Measurements from ENCODE around the gene KRTAP10-11.
"Not testable (repeated sequence)": the region's sequence is repeated elsewhere in the genome, so short reads cannot be mapped to it uniquely, and the experiment has no call there.

The KRTAP10-11 gene

DNA sequence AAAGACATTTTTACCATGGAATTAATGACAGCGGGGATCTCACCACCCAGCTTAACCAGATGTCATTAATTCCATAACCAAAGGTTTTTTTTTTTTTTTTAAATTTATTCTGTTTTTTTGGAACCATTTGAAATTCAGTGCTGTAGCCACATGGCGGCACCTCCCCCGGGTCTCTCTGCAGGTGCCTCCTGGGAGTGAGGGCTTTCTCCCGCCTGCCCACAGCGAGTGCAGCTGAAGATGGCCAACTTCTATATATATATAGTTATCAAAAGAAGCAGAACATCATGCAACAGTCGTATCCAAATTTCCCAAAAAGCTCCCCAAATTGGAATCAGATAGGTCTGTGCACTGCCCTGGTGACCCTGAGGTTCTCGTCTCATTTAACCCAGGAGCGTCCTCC is 30.7 kb upstream of the KRTAP10-11 start:
- FAIRE-seq, result no peak

DNA sequence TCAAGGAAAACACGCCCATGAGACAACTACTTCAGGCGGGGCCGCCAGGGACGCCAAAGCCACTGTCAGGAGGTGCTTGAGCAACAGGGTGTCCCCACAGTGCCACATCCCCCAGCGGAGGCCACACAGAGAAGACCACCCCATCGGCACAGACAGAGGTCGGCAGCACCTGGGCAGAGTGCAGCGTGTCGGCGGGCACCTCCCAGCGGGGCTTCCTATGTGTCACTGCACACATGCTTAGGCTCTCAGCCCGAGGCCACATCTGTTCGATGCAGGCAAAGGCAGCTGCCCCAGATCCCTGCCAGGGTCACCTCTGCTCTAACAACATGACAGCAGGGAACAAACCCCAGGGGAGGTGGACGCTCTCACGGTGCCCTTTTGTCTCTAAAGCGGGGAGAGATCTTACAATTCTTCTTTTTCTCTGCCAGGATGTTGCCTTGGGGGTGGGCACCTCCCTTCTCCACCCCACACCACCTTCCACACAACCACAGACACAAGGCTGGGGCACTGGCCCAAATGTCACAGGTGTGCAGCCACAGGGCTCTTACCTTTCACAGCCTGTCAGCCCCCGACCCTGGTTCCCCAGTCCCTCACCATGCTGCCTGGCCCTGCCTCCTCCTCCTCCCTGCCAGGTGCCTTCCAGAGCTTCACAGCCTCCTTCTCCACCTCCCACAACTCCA is 30.2 kb upstream of the KRTAP10-11 start:
- no peak for FAIRE-seq

DNA sequence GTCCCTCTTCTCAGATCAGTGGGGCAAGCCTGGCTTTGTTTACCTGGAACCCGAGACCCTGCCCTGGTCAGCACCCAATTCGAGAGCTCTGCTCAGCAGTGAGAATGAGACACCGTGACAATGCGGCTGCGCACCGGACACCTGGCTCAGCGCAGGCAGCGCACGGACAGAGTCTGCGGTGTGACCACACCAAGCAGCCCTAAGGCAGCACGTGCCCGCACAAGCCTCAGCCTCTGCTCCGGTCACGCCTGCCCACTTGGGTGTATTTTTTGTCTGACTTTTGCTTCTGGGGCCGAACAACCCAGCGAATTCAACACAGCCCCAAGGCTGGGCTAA is 29.7 kb upstream of the KRTAP10-11 start:
- no peak for FAIRE-seq

DNA sequence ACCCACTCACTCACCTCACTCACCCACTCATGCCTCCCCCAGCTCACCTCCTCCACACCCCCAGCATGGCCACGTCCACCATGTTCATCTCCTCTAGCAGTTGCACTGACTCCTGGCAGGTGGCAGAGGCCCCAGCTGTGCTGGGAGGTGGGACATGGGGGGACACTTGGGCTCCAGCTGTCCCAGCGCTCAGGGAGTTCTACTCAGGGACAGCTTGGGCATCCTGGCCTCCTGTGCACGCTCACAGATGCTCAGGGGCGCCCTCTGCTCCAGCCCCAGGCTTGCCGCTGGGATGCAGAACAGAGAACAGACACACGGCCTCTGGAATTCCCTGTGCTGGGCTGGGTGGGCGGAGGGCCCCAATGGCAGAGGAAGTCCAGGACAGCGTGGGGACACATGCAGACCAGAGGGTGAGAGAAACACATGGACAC is 29.1 kb upstream of the KRTAP10-11 start:
- FAIRE-seq, result no peak

DNA sequence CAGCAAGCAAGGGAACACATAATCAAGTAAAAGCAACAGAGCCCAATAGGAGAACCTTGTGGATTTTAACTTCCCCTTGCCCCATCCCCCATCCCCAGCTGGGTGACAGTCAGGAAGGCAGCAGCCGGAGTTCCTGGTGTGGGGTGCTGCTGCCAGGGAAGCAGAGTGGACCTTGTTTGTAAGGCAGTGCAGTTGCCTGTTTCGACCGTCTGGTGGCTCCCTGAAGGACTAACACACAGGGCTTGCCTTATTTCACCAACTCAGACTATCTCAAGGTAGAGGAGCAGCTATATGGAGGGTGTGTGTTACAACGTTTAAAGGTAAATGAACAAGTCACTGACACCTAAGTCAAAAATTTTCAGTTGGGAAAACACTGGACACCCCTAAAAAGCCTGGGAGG is 27.7 kb upstream of the KRTAP10-11 start:
- FAIRE-seq, result no peak

DNA sequence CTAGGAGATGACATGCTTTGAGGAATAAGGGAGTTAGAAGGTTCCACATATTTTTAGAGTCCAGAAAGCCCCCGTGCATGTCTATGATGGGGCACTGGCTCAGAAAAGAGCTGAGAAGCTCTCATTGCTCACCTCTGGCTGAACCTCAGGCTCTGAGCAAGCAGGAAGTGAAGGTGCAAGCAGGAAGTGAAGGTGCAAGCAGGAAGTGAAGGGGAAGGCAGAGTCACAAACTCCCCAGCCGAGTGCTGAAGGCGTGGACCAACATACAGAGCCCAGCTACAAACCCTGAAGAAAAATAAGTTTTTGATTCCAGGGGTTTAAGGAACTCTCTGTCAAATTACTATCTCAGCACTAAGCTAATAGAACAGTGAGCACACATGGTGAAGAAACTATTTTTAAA is 27.3 kb upstream of the KRTAP10-11 start:
- FAIRE-seq, result no peak

DNA sequence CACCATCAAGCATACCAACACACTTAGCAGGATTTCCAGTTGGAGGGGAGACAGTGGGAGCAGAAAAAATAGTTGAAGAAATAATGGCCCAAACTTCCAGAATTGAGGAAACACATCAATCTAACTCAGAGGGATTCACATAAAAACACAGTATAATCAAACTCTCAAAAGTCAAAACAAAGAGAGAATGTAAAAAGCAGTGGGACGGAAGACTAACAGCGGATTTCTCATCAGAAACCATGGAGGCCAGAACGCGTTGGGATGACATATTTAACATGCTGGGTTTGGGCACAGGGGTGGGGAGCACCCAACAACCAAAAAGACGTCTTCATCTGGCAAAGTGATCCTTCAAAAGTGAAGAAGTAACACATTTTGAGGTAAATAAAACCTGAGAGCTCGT is 26.3 kb upstream of the KRTAP10-11 start:
- FAIRE-seq, result no peak

DNA sequence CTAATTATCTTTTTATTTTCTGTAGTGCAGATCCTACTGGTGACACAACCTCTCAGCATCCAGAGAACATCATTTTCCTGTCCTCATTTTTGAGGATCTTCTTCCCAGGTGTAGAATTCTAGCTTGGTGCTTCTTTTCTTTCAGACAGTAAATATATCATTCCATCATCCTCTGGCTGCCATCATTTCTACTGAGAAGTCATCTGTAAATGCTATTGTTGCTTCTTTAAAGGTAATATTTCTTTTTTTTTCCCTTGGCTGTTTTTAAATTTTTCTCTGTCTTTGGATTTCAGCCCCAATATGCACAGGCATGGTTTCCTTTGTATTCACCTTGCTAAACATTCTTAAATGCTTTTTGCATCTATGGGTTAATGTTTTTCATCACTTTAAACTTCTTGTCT is 22.6 kb upstream of the KRTAP10-11 start:
- FAIRE-seq, result no peak

DNA sequence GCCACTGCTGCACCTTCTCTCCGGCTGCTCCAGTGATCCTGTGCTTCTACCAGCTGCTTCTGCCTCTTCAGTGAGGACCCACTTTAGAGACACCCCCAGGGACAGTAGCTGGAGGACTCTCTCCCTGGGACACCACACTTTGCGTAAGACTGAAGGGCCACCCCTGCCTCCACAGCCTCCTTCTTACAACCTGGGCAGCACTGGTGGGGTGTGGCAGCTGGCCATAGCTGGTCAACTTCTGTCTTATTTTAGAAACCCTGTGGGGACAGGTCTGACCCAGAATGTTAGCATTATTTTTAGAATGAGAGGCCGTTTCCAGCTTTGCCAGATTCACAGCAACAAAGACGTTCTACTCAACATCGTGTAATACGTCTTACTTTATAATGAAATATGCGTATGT is 20.5 kb upstream of the KRTAP10-11 start:
- no peak for FAIRE-seq

DNA sequence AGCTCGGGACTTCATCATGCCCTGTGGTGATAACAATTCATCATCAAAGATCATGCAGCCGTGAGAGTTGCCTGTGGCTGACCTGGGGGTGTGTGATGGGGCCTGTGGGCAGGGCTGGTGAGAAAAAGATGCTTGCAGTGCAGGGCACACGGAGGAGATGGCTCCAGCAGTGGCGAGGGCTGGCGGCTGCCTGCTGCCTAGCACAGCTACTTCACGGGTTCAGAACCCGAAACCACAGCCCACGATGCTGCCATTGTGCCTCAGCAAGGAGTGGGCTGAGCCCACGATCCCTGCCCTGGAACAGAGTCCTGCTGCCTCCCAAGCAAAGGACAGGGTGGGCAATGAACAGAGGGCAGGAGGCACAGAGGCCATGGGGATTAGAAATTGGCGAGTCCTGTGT is 20.0 kb upstream of the KRTAP10-11 start:
- FAIRE-seq, result no peak

DNA sequence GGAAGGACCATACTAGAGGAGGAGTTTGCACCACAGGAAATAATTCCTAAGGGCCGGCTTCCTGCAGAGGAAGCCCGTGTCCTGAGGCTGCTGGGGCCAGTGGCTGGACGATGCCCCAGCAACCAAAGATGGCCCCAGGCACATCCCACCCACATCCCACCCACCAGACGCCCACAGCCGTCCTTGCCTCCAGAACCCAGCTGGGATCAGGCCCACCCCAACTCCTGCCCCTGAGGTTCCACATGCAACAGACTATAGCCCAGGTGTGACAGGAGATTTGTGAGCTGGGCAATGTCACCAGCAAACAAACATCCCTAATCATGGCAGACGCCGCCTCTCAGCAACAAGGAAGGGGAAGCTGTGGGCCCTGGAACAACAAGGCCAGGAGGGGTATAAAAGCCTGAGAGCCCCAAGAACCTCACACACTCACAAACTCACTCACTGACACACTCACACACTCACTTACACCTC is 19.5 kb upstream of the KRTAP10-11 start, which contains the start of gene KRTAP10-9:
TSS of gene KRTAP10-9 (plus strand) at position 421 of the 471 bp plus-strand sequence. CDS start 79 bp downstream, outside the sequence.
- no peak for FAIRE-seq

DNA sequence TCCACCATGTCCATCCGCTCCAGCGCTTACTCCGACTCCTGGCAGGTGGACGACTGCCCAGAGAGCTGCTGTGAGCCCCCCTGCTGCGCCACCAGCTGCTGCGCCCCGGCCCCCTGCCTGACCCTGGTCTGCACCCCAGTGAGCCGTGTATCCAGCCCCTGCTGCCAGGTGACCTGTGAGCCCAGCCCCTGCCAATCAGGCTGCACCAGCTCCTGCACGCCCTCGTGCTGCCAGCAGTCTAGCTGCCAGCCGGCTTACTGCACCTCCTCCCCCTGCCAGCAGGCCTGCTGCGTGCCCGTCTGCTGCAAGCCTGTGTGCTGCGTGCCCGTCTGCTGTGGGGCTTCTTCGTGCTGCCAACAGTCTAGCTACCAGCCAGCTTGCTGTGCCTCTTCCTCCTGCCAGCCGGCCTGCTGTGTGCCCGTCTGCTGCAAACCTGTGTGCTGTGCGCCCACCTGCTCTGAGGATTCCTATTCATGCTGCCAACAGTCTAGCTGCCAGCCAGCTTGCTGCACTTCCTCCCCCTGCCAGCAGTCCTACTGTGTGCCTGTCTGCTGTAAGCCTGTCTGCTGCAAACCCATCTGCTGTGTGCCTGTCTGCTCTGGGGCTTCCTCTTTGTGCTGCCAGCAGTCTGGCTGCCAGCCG is 18.9 kb upstream of the KRTAP10-11 start:
- not testable (repeated sequence) for FAIRE-seq

DNA sequence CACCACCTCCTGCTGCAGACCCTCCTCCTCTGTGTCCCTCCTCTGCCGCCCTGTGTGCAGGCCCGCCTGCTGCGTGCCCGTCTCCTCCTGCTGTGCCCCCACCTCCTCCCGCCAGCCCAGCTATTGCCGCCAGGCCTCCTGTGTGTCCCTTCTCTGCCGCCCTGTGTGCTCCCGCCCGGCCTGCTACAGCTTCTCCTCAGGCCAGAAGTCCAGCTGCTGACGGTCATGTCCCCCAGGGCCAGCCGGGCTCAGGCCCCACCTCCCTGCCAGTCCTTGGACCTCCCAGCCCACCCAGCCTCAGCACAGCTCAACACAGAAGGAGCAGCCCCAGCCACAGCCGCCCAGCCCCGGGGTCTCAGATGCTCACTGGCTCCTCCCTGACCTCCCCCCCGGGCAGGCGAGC is 18.4 kb upstream of the KRTAP10-11 start:
- FAIRE-seq, result not testable (repeated sequence)

DNA sequence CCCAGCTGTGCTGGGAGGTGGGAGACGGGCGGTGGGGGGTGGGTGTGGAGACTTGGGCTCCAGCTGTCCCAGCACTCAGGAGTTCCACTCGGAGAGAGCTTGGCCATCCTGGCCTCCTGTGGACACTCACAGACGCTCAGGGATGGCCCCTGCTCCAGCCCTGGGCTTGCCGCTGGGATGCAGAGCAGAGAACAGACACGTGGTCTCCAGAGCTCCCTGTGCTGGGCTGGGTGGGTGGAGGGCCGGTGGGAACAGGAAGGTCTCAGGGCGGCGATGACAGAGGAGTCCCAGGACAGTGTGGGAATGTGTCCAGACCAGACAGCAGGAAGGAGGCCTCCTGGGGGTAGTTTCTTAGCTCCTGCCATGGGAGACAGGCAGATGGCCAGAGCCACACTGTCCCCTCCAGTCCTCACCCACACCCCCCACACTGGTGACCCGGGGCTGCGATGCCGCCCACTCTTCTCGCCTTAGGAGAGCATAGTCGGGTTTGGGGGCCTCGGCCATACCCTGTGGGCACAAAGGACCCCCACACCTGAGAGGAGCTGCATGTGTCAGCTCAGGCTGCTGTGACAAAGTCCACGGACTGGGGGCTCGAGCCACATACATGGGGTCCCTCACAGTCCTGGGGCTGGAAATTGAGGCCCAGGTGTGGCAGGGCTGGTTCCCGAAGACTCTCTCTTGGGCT is 17.4 kb upstream of the KRTAP10-11 start:
- no peak for FAIRE-seq

DNA sequence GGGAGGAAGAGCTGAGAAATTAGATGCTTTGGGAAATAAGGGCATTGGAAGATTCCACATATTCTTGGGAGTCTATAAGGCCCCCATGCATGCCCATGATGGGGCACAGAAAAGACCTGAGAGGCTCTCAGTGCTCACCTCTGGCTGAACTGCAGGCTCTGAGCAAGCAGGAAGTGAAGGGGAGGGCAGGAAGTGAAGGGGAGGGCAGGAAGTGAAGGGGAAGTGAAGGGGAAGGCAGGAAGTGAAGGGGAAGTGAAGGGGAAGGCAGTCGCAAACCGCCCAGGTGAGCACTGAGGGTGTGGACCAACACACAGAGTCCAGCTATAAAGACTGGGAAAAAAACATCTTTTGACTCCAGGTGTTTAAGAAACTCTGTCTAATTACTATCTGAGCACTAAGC is 15.8 kb upstream of the KRTAP10-11 start:
- FAIRE-seq, result no peak

DNA sequence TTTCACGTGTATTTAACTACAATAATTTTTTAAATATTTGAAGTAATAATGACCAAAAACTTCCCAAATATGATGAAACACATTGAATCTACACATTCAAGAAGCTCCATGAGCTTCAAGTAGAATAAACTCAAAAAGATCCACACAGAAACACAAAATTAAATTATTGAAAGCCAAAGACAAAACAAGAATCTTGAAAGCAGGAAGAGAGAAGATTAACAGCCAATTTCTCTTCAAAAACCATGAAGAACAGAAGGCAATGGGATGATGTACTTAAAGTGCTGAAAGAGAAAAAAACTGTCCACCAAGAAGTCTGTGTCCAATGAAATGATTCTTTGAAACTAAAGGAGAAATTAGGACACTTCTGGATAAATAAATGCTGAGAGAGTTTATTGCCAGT is 14.1 kb upstream of the KRTAP10-11 start:
- no peak for FAIRE-seq

DNA sequence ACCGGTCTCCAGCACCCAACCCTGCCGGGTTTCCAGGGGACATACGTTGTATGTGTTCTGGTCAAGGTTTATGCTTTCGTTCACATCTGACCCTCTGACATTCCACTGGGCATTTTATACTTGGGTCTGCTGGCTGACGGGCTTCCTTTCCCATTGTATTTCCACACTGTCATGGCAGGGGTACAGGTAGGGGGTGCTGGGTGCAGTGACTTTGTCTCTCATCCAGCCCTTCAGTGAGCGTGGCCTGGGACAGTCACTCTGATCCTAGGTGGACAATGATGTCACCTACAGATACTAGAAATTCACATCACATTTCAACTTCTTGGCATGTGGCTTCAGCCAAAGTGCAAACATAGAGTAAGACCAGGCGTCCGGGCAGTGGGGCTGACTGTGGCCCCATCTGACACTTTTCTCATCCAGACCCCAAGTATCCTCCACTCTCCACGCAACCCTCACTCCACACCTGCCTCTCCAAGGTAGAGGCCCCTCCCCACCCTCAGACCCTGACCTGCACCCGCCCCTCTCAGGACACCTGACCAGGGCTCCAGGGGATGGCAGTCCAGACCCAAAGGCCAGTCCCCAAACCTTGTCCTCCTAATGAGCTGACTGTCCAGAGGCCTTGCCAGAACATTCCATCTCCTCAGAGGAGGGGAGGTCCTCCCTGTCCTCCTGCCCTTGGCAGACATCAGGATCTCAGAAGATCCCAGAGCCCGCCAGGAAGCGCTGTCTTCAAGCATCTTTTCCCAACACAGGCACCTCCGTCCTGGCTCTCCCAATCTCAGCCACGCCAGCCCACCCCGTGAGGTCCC is 9.8 kb upstream of the KRTAP10-11 start:
- FAIRE-seq, result no peak

DNA sequence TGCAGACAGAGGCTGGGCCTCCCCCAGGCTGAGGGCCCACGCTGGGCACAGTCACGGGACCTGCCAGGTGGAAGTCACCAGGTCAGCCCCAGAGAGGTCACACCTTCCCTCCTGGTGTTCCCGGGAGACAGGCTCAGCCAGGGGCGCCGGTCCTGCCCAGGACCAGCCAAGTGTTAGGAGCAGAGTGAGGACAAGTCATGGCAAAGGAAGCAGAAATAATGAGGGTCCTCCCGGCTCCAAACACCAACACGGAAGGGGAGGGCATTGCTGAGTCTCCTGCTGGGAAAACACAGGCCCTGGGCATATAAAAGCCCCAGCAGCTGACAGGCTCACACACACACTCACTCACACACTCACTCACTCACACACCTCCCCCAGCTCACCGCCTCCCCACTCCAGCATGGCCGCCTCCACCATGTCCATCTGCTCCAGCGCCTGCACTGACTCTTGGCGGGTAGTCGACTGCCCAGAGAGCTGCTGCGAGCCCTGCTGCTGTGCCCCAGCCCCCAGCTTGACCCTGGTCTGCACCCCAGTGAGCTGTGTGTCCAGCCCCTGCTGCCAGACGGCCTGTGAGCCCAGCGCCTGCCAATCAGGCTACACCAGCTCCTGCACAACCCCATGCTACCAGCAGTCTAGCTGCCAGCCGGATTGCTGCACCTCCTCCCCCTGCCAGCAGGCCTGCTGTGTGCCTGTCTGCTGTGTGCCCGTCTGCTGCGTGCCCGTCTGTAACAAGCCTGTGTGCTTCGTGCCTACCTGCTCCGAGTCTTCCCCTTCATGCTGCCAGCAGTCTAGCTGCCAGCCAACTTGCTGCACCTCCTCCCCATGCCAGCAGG is 9.0 kb upstream of the KRTAP10-11 start, which contains the start of gene KRTAP10-10:
TSS of gene KRTAP10-10 (plus strand) at position 339 of the 833 bp plus-strand sequence. CDS start at position 401, 62 bp downstream.
- no peak for FAIRE-seq

DNA sequence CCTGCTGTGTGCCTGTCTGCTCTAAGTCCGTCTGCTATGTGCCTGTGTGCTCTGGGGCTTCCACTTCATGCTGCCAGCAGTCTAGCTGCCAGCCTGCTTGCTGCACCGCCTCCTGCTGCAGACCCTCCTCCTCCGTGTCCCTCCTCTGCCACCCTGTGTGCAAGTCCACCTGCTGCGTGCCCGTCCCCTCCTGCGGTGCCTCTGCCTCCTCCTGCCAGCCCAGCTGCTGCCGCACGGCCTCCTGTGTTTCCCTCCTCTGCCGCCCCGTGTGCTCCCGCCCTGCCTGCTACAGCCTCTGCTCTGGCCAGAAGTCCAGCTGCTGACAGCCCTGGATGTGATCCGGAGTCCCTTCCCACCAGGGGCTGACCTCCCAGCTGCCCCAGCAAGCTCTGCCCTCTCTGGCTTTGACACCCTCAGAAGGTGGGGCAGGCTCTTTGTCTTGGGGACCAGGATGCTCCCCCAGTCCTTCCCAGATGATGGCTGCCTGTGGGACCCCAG is 8.3 kb upstream of the KRTAP10-11 start:
- not testable (repeated sequence) for FAIRE-seq

DNA sequence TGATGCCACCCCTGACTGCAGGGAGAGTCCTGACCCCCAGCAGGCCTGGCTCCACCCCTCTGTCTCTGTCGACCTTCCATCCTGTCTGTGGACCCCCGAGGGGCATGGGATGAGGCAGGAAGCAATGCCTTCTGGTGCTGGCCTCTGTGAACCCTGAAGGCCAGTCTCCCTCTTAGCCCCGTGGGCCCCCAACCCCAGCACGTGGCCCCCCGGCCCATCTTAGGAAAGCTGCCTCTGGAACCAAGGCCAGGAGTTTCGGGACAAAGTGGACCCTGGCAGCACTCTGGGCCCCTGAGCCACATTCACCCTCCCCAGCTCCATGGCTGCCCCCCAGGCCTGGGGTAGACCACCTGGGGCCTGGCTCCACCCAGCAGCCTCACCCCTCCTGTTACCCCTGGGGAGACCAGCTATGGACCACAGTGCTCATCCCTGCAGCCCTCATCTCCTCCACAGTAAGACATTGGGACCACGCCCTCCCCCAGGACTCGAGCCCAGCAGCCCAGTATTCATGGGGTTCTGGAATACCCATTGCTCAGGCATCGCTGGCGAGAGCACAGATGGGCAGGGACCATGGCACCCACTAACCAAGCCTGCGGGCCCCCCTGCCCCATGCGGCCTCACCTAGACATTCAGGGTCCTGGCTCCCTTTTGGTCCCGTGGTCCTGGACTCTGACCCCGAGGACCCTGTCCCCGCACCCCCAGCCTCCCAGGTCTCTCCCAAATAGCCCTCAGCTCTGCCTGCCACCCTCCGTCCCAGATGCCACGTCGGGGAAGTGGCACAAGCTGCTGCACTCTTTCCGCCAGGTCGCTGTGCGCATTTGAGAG is 7.5 kb upstream of the KRTAP10-11 start:
- FAIRE-seq, result not testable (repeated sequence)

DNA sequence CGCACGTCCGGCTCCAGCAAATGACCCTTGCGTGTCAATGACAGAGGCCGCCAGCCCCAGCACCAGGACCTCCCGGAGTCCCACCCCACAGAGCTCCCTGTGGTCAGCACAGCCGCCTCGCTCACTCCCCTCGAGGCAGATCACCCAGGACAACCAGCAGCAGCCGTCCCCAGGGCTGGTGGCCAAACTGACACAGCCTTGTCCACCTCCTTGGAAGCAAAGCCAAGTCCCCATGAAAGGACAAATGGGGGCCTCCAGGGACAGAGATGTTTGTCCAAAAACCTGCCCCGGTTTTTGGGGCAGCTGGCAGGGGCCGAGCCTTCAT is 6.9 kb upstream of the KRTAP10-11 start:
- FAIRE-seq, result no peak
